ENCODE measurements around the gene RAB8B.
A peak's percentile ranks its signal among the peaks of the same experiment; 100 is the strongest.

RAB8B gene

GRCh38 chr15:63288342-63288741 is 98.9 kb downstream of the RAB8B start:
- Histone ChIP-seq H3K36me3 (ENCODE audit: control insufficient read depth in 4 of 4, insufficient read depth in 4 of 4, low read length in 3 of 4) (peaks cover 16 to 46% (median 19%) of the 10 kb centered on the region in 4 experiments), H3K4me3 (ENCODE audit: control insufficient read depth in 1 of 7, extremely low read depth in 1 of 7, insufficient read depth in 4 of 7, low read depth in 2 of 7, low read length in 6 of 7) (no peak overlapping the region), H3K9me3 (ENCODE audit: control extremely low read depth in 1 of 5, control insufficient read depth in 4 of 5, insufficient read depth in 2 of 5, low read depth in 1 of 5, low read length in 4 of 5) (no peaks in the 10 kb centered on the region), H3K4me1 (ENCODE audit: control extremely low read depth in 1 of 4, control insufficient read depth in 4 of 4, insufficient read depth in 4 of 4, low read length in 3 of 4) (peaks cover 0 to 10% (median 2%) of the 10 kb centered on the region in 4 experiments), H3K27ac (ENCODE audit: insufficient read depth in 1 of 2, low read depth in 1 of 2, low read length in 2 of 2, poor library complexity in 1 of 2, severe bottlenecking in 2 of 2) (no peak overlapping the region), H3K27me3 (replicated peaks in 2 of 5; ENCODE audit: control insufficient read depth in 4 of 5, insufficient read depth in 5 of 5, low read length in 4 of 5) (no peaks in the 10 kb centered on the region)
- no CpG with 5 or more reads among the region's 1 CpG for WGBS (ENCODE audit: insufficient coverage)
- POLR2A ChIA-PET, result interaction anchor here (0.5 kb wide), 1 partner anchor 304 kb away, joined by 4 read pairs; no protein-coding TSS in a partner anchor
- no peak for DNase-seq
- CTCF ChIA-PET, result interaction anchor here (0.6 to 8.3 kb wide), 8 partner anchors 8 to 149 kb away, joined by 3 to 57 read pairs (median 3); no protein-coding TSS in a partner anchor

- DNase-seq, result peak; percentile 57 to 80 (median 73)
- POLR2A ChIA-PET, result interaction anchor here (0.5 kb wide), 1 partner anchor 303 kb away, joined by 4 read pairs; no protein-coding TSS in a partner anchor
- WGBS (ENCODE audit: insufficient coverage), result no CpG with 5 or more reads among the region's 4 CpGs
- Histone ChIP-seq H3K9me3 (ENCODE audit: control extremely low read depth in 1 of 5, control insufficient read depth in 4 of 5, insufficient read depth in 2 of 5, low read depth in 1 of 5, low read length in 4 of 5) (no peaks in the 10 kb centered on the region), H3K4me1 (ENCODE audit: control extremely low read depth in 1 of 4, control insufficient read depth in 4 of 4, insufficient read depth in 4 of 4, low read length in 3 of 4) (peaks cover 0 to 10% (median 0%) of the 10 kb centered on the region in 4 experiments), H3K27ac (ENCODE audit: insufficient read depth in 1 of 2, low read depth in 1 of 2, low read length in 2 of 2, poor library complexity in 1 of 2, severe bottlenecking in 2 of 2) (no peak overlapping the region), H3K36me3 (ENCODE audit: control insufficient read depth in 4 of 4, insufficient read depth in 4 of 4, low read length in 3 of 4) (peaks cover 15 to 47% (median 19%) of the 10 kb centered on the region in 4 experiments), H3K4me3 (ENCODE audit: control insufficient read depth in 1 of 7, extremely low read depth in 1 of 7, insufficient read depth in 4 of 7, low read depth in 2 of 7, low read length in 6 of 7) (no peak overlapping the region), H3K27me3 (replicated peaks in 2 of 5; ENCODE audit: control insufficient read depth in 4 of 5, insufficient read depth in 5 of 5, low read length in 4 of 5) (no peaks in the 10 kb centered on the region)
- CTCF ChIA-PET, result interaction anchor here (1.0 to 8.3 kb wide), 5 partner anchors 9 to 321 kb away, joined by 3 to 57 read pairs (median 6); no protein-coding TSS in a partner anchor
Measured at GRCh38 chr15:63288778-63289378, 99.5 kb downstream of the RAB8B start.

GRCh38 chr15:63291507-63291906 is 102.1 kb downstream of the RAB8B start:
- POLR2A ChIA-PET, result no interaction called here
- Histone ChIP-seq H3K36me3 (ENCODE audit: control insufficient read depth in 4 of 4, insufficient read depth in 4 of 4, low read length in 3 of 4) (peaks cover 11 to 35% (median 14%) of the 10 kb centered on the region in 4 experiments), H3K4me3 (ENCODE audit: control insufficient read depth in 1 of 7, extremely low read depth in 1 of 7, insufficient read depth in 4 of 7, low read depth in 2 of 7, low read length in 6 of 7) (no peak overlapping the region), H3K4me1 (ENCODE audit: control extremely low read depth in 1 of 4, control insufficient read depth in 4 of 4, insufficient read depth in 4 of 4, low read length in 3 of 4) (peaks cover 0 to 10% (median 0%) of the 10 kb centered on the region in 4 experiments), H3K9me3 (ENCODE audit: control extremely low read depth in 1 of 5, control insufficient read depth in 4 of 5, insufficient read depth in 2 of 5, low read depth in 1 of 5, low read length in 4 of 5) (no peaks in the 10 kb centered on the region), H3K27me3 (replicated peaks in 2 of 5; ENCODE audit: control insufficient read depth in 4 of 5, insufficient read depth in 5 of 5, low read length in 4 of 5) (no peaks in the 10 kb centered on the region), H3K27ac (ENCODE audit: insufficient read depth in 1 of 2, low read depth in 1 of 2, low read length in 2 of 2, poor library complexity in 1 of 2, severe bottlenecking in 2 of 2) (no peak overlapping the region)
- no peak for DNase-seq
- CTCF ChIA-PET, result interaction anchor here (0.8 to 8.3 kb wide), 12 partner anchors 13 to 204 kb away, joined by 3 to 57 read pairs (median 3); partner anchors contain the start of gene APH1B

- ChIA-PET POLR2A (no interaction called here), CTCF (interaction anchor here (0.6 to 8.3 kb wide), 8 partner anchors 14 to 952 kb away, joined by 3 to 57 read pairs (median 4); partner anchors contain the start of gene APH1B)
- 100% methylated on average over 1 of the region's 3 CpGs for WGBS (ENCODE audit: insufficient coverage)
- Histone ChIP-seq H3K4me1 (ENCODE audit: control extremely low read depth in 1 of 4, control insufficient read depth in 4 of 4, insufficient read depth in 4 of 4, low read length in 3 of 4) (peaks cover 0 to 10% (median 0%) of the 10 kb centered on the region in 4 experiments), H3K9me3 (ENCODE audit: control extremely low read depth in 1 of 5, control insufficient read depth in 4 of 5, insufficient read depth in 2 of 5, low read depth in 1 of 5, low read length in 4 of 5) (no peaks in the 10 kb centered on the region), H3K27ac (ENCODE audit: insufficient read depth in 1 of 2, low read depth in 1 of 2, low read length in 2 of 2, poor library complexity in 1 of 2, severe bottlenecking in 2 of 2) (no peak overlapping the region), H3K4me3 (ENCODE audit: control insufficient read depth in 1 of 7, extremely low read depth in 1 of 7, insufficient read depth in 4 of 7, low read depth in 2 of 7, low read length in 6 of 7) (no peak overlapping the region), H3K36me3 (ENCODE audit: control insufficient read depth in 4 of 4, insufficient read depth in 4 of 4, low read length in 3 of 4) (peaks cover 7 to 28% (median 12%) of the 10 kb centered on the region in 4 experiments), H3K27me3 (replicated peaks in 2 of 5; ENCODE audit: control insufficient read depth in 4 of 5, insufficient read depth in 5 of 5, low read length in 4 of 5) (no peaks in the 10 kb centered on the region)
- DNase-seq, result no peak
Measured at GRCh38 chr15:63292241-63292640, 102.8 kb downstream of the RAB8B start.

GRCh38 chr15:63292771-63293170 is 103.4 kb downstream of the RAB8B start:
- peaks cover 5 to 27% (median 14%) of the 10 kb centered on the region in 4 experiments for H3K36me3 ChIP-seq (ENCODE audit: control insufficient read depth in 4 of 4, insufficient read depth in 4 of 4, low read length in 3 of 4)
- H3K27ac ChIP-seq (ENCODE audit: insufficient read depth in 1 of 2, low read depth in 1 of 2, low read length in 2 of 2, poor library complexity in 1 of 2, severe bottlenecking in 2 of 2), result no peak overlapping the region
- H3K4me1 ChIP-seq (ENCODE audit: control extremely low read depth in 1 of 4, control insufficient read depth in 4 of 4, insufficient read depth in 4 of 4, low read length in 3 of 4), result peaks cover 0 to 10% (median 0%) of the 10 kb centered on the region in 4 experiments
- POLR2A ChIA-PET, result no interaction called here
- CTCF ChIA-PET, result interaction anchor here (0.6 to 8.3 kb wide), 5 partner anchors 109 to 951 kb away, joined by 3 to 57 read pairs (median 3); no protein-coding TSS in a partner anchor
- WGBS (ENCODE audit: insufficient coverage), result 81% methylated on average over 4 of the region's 5 CpGs
- H3K4me3 ChIP-seq (ENCODE audit: control insufficient read depth in 1 of 7, extremely low read depth in 1 of 7, insufficient read depth in 4 of 7, low read depth in 2 of 7, low read length in 6 of 7), result no peak overlapping the region
- no peaks in the 10 kb centered on the region for H3K9me3 ChIP-seq (ENCODE audit: control extremely low read depth in 1 of 5, control insufficient read depth in 4 of 5, insufficient read depth in 2 of 5, low read depth in 1 of 5, low read length in 4 of 5)
- peak in 1 of 3 donors; percentile 3 for DNase-seq
- H3K27me3 ChIP-seq (replicated peaks in 2 of 5; ENCODE audit: control insufficient read depth in 4 of 5, insufficient read depth in 5 of 5, low read length in 4 of 5), result no peaks in the 10 kb centered on the region

- H3K27me3 ChIP-seq (replicated peaks in 2 of 5; ENCODE audit: control insufficient read depth in 4 of 5, insufficient read depth in 5 of 5, low read length in 4 of 5), result no peaks in the 10 kb centered on the region
- H3K36me3 ChIP-seq (ENCODE audit: control insufficient read depth in 4 of 4, insufficient read depth in 4 of 4, low read length in 3 of 4), result peaks cover 5 to 27% (median 17%) of the 10 kb centered on the region in 4 experiments
- H3K27ac ChIP-seq (ENCODE audit: insufficient read depth in 1 of 2, low read depth in 1 of 2, low read length in 2 of 2, poor library complexity in 1 of 2, severe bottlenecking in 2 of 2), result no peak overlapping the region
- no CpG with 5 or more reads among the region's 3 CpGs for WGBS (ENCODE audit: insufficient coverage)
- ChIA-PET POLR2A (interaction anchor here (1.0 kb wide), 1 partner anchor 77 kb away, joined by 3 read pairs; no protein-coding TSS in a partner anchor), CTCF (interaction anchor here (2.3 to 8.3 kb wide), 2 partner anchors 107 to 110 kb away, joined by 11 to 57 read pairs; no protein-coding TSS in a partner anchor)
- no peak overlapping the region for H3K4me3 ChIP-seq (ENCODE audit: control insufficient read depth in 1 of 7, extremely low read depth in 1 of 7, insufficient read depth in 4 of 7, low read depth in 2 of 7, low read length in 6 of 7)
- DNase-seq, result no peak
- no peaks in the 10 kb centered on the region for H3K9me3 ChIP-seq (ENCODE audit: control extremely low read depth in 1 of 5, control insufficient read depth in 4 of 5, insufficient read depth in 2 of 5, low read depth in 1 of 5, low read length in 4 of 5)
- H3K4me1 ChIP-seq (ENCODE audit: control extremely low read depth in 1 of 4, control insufficient read depth in 4 of 4, insufficient read depth in 4 of 4, low read length in 3 of 4), result peaks cover 0 to 10% (median 0%) of the 10 kb centered on the region in 4 experiments
Measured at GRCh38 chr15:63294359-63294758, 105.0 kb downstream of the RAB8B start.

GRCh38 chr15:63295341-63295740 is 105.9 kb downstream of the RAB8B start:
- no peaks in the 10 kb centered on the region for H3K9me3 ChIP-seq (ENCODE audit: control extremely low read depth in 1 of 5, control insufficient read depth in 4 of 5, insufficient read depth in 2 of 5, low read depth in 1 of 5, low read length in 4 of 5)
- peaks cover 6 to 32% (median 20%) of the 10 kb centered on the region in 4 experiments for H3K36me3 ChIP-seq (ENCODE audit: control insufficient read depth in 4 of 4, insufficient read depth in 4 of 4, low read length in 3 of 4)
- H3K4me3 ChIP-seq (ENCODE audit: control insufficient read depth in 1 of 7, extremely low read depth in 1 of 7, insufficient read depth in 4 of 7, low read depth in 2 of 7, low read length in 6 of 7), result no peak overlapping the region
- POLR2A ChIA-PET, result no interaction called here
- H3K4me1 ChIP-seq (ENCODE audit: control extremely low read depth in 1 of 4, control insufficient read depth in 4 of 4, insufficient read depth in 4 of 4, low read length in 3 of 4), result peaks cover 0 to 10% (median 0%) of the 10 kb centered on the region in 4 experiments
- H3K27me3 ChIP-seq (replicated peaks in 2 of 5; ENCODE audit: control insufficient read depth in 4 of 5, insufficient read depth in 5 of 5, low read length in 4 of 5), result no peaks in the 10 kb centered on the region
- H3K27ac ChIP-seq (ENCODE audit: insufficient read depth in 1 of 2, low read depth in 1 of 2, low read length in 2 of 2, poor library complexity in 1 of 2, severe bottlenecking in 2 of 2), result no peak overlapping the region
- CTCF ChIA-PET, result interaction anchor here (1.4 to 8.3 kb wide), 2 partner anchors 10 to 106 kb away, joined by 3 to 57 read pairs; no protein-coding TSS in a partner anchor
- DNase-seq, result no peak
